ENCODE data around the gene AADAC.
"Not testable (repeated sequence)": the region's sequence is repeated elsewhere in the genome, so short reads cannot be mapped to it uniquely, and the experiment has no call there.

AADAC gene, protein sequence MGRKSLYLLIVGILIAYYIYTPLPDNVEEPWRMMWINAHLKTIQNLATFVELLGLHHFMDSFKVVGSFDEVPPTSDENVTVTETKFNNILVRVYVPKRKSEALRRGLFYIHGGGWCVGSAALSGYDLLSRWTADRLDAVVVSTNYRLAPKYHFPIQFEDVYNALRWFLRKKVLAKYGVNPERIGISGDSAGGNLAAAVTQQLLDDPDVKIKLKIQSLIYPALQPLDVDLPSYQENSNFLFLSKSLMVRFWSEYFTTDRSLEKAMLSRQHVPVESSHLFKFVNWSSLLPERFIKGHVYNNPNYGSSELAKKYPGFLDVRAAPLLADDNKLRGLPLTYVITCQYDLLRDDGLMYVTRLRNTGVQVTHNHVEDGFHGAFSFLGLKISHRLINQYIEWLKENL
- total RNA-seq, result 0 reads per million in 3 donors

DNA sequence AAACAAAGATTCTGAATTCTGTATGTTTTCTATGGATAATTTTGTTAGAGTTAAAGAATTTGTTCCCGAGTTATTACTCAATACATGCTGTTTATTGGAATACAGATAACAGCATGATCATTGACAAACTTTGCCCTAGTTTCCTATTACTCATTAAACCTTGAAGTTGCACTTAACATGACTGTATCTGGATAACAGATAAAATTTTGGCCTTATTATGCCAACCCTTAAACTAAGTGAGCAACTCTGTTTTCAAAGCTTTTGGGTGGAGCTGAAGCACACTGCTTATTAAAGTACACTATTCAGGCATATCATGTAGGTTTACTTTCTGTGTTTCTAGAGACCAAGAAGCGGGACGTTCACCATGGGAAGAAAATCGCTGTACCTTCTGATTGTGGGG, at the start of gene AADAC:
TSS of gene AADAC (plus strand) at position 318 of the 400 bp plus-strand sequence. CDS start at position 365, 47 bp downstream.
- Histone ChIP-seq H3K4me1 (ENCODE audit: control insufficient read depth, insufficient read depth, low read length, poor library complexity, severe bottlenecking) (no peaks in the 10 kb centered on the region), H3K36me3 (ENCODE audit: control insufficient read depth, insufficient read depth, low read length) (no peaks in the 10 kb centered on the region), H3K27me3 (replicated peaks; ENCODE audit: control insufficient read depth, insufficient read depth, low read length, poor library complexity, severe bottlenecking) (no peaks in the 10 kb centered on the region), H3K4me3 (ENCODE audit: insufficient read depth, low read depth, low read length, poor library complexity, severe bottlenecking) (no peak within 1 kb of the TSS), H3K27ac (ENCODE audit: insufficient read depth, low read length, poor library complexity, severe bottlenecking) (no peak within 1 kb of the TSS), H3K9me3 (ENCODE audit: control insufficient read depth, low read length) (no peaks in the 10 kb centered on the region)
- DNase-seq, result no peak

DNA sequence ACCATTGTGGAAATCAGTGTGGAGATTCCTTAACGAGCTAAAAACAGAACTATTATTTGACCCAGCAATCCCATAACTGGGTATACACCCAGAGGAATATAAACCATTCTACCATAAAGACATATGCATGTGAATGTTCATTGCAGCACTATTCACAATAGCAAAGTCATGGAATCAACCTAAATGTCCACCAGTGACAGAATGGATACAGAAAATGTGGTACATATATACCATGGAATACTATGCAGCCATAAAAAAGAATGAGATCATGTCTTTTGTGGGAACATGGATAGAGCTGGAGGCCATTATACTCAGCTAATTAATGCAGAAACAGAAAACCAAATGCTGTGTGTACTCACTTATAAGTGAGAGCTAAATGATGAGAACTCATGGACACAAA, 49.2 kb upstream of the AADAC start:
- not testable (repeated sequence) for H3K27ac ChIP-seq (ENCODE audit: insufficient read depth, low read length, poor library complexity, severe bottlenecking); H3K9me3 ChIP-seq (ENCODE audit: control insufficient read depth, low read length); H3K27me3 ChIP-seq (replicated peaks; ENCODE audit: control insufficient read depth, insufficient read depth, low read length, poor library complexity, severe bottlenecking); H3K4me1 ChIP-seq (ENCODE audit: control insufficient read depth, insufficient read depth, low read length, poor library complexity, severe bottlenecking); H3K36me3 ChIP-seq (ENCODE audit: control insufficient read depth, insufficient read depth, low read length); H3K4me3 ChIP-seq (ENCODE audit: insufficient read depth, low read depth, low read length, poor library complexity, severe bottlenecking); DNase-seq

DNA sequence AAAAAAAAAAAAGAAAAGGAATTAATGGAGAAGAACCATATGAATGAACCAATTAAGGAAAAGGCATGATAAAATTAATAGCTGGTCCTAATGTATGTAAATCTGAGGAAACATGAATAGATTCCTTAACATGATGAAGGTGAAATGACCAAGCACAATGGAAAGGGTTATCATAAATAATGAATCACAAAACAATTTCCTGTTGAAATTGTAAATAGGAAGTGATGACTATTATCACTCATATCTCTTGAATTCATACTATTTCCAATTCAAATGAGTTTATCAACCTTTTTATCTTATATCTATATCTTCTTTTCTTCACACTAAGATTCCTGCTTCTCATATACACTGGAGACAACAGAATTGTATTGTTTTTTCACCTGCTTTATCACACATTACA, 48.2 kb upstream of the AADAC start:
- H3K27ac ChIP-seq (ENCODE audit: insufficient read depth, low read length, poor library complexity, severe bottlenecking), result no peak overlapping the region
- H3K9me3 ChIP-seq (ENCODE audit: control insufficient read depth, low read length), result no peaks in the 10 kb centered on the region
- no peaks in the 10 kb centered on the region for H3K36me3 ChIP-seq (ENCODE audit: control insufficient read depth, insufficient read depth, low read length)
- H3K27me3 ChIP-seq (replicated peaks; ENCODE audit: control insufficient read depth, insufficient read depth, low read length, poor library complexity, severe bottlenecking), result no peaks in the 10 kb centered on the region
- no peak for DNase-seq
- no peak overlapping the region for H3K4me3 ChIP-seq (ENCODE audit: insufficient read depth, low read depth, low read length, poor library complexity, severe bottlenecking)
- H3K4me1 ChIP-seq (ENCODE audit: control insufficient read depth, insufficient read depth, low read length, poor library complexity, severe bottlenecking), result no peaks in the 10 kb centered on the region

DNA sequence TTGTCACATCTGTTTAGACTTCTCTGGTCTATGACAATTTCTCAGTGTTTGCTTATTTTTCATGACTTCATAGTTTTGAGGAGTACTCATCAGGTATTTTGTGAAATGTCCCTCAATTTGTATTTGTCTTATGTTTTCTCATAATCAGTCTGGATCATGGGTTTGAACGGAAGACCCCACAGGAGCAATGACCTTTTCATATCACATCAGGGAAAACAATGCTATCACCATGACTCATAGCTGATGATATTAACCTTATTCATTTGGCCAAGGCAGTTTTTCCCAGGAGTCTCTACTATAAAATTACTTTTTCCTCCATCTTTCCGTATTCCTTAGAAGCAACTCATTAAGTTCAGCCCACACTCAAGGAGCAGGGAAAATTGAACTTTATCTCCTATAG, 47.5 kb upstream of the AADAC start:
- no peak overlapping the region for H3K4me3 ChIP-seq (ENCODE audit: insufficient read depth, low read depth, low read length, poor library complexity, severe bottlenecking)

DNA sequence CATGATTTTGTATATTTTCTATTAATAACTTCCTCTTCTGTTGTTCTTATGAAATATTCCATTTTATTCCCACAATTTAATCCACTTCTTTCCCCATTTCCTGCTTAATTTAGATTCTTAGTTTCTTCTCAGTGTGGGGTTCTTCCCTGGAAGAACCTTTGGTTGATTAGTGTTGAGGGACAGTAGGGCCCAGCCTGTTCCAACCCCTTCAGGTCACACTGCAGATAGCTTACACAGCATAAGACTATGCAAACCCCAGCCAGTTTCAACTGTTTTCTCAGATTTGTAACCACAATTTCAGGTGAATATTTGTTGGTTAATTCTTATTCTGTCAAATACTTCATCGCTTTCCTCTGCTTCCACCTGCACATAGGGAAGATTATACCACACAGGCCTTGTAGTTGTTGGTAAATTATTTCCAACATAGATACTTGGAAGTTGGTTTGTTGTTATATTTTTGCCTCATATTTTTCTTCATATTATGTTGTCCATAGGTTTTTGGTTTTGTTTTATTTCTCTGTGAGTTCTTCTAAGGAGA, 45.5 kb upstream of the AADAC start:
- no peaks in the 10 kb centered on the region for H3K36me3 ChIP-seq (ENCODE audit: control insufficient read depth, insufficient read depth, low read length)
- no peaks in the 10 kb centered on the region for H3K27me3 ChIP-seq (replicated peaks; ENCODE audit: control insufficient read depth, insufficient read depth, low read length, poor library complexity, severe bottlenecking)
- no peaks in the 10 kb centered on the region for H3K9me3 ChIP-seq (ENCODE audit: control insufficient read depth, low read length)
- no peaks in the 10 kb centered on the region for H3K4me1 ChIP-seq (ENCODE audit: control insufficient read depth, insufficient read depth, low read length, poor library complexity, severe bottlenecking)
- H3K27ac ChIP-seq (ENCODE audit: insufficient read depth, low read length, poor library complexity, severe bottlenecking), result no peak overlapping the region
- no peak overlapping the region for H3K4me3 ChIP-seq (ENCODE audit: insufficient read depth, low read depth, low read length, poor library complexity, severe bottlenecking)
- DNase-seq, result no peak

More for the DNA sequence above, 47.5 kb upstream of the AADAC start:
- no peak for DNase-seq
- Histone ChIP-seq H3K4me1 (ENCODE audit: control insufficient read depth, insufficient read depth, low read length, poor library complexity, severe bottlenecking) (no peaks in the 10 kb centered on the region), H3K36me3 (ENCODE audit: control insufficient read depth, insufficient read depth, low read length) (no peaks in the 10 kb centered on the region), H3K27ac (ENCODE audit: insufficient read depth, low read length, poor library complexity, severe bottlenecking) (no peak overlapping the region), H3K9me3 (ENCODE audit: control insufficient read depth, low read length) (no peaks in the 10 kb centered on the region), H3K27me3 (replicated peaks; ENCODE audit: control insufficient read depth, insufficient read depth, low read length, poor library complexity, severe bottlenecking) (no peaks in the 10 kb centered on the region)

DNA sequence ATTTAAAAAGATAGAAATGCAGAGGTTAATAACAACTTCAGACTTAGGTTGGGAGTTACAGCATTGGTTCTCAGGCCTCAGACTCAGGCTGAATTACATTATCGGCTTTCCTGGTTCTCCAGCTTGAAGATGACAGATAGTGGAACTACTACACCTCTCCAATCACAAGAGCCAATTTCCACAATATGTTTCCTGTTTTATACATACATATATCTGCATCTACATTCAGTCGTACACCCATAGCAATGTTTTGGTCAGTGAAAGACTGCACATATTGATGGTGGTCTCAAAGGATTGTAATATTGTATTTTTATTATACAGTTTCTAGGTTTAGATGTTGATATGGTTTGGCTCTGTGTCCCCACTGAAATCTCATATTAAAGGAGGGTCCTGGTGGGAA, 44.7 kb upstream of the AADAC start:
- Histone ChIP-seq H3K9me3 (ENCODE audit: control insufficient read depth, low read length) (no peaks in the 10 kb centered on the region), H3K27me3 (replicated peaks; ENCODE audit: control insufficient read depth, insufficient read depth, low read length, poor library complexity, severe bottlenecking) (no peaks in the 10 kb centered on the region), H3K4me3 (ENCODE audit: insufficient read depth, low read depth, low read length, poor library complexity, severe bottlenecking) (no peak overlapping the region), H3K36me3 (ENCODE audit: control insufficient read depth, insufficient read depth, low read length) (no peaks in the 10 kb centered on the region), H3K27ac (ENCODE audit: insufficient read depth, low read length, poor library complexity, severe bottlenecking) (no peak overlapping the region), H3K4me1 (ENCODE audit: control insufficient read depth, insufficient read depth, low read length, poor library complexity, severe bottlenecking) (no peaks in the 10 kb centered on the region)
- DNase-seq, result no peak

DNA sequence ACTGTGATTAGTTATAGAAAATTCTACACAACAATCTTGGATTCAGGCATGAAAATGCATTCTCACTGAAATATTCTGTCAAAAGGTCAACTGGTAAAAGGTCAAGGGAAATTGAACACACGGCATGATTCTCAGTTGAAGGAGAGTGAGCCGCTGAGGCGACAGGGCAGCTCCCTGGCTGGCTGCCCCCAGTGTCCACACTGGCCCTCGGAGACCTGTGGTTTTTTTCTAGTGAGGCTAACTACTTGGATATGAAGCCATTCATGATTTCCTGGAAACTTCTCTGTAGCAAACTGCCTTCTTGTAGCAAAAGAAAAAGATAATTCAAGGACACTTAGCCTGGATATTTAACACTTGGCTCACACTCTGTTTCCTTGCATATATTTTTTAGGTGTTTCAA, 43.0 kb upstream of the AADAC start:
- Histone ChIP-seq H3K4me3 (ENCODE audit: insufficient read depth, low read depth, low read length, poor library complexity, severe bottlenecking) (no peak overlapping the region), H3K27ac (ENCODE audit: insufficient read depth, low read length, poor library complexity, severe bottlenecking) (no peak overlapping the region), H3K4me1 (ENCODE audit: control insufficient read depth, insufficient read depth, low read length, poor library complexity, severe bottlenecking) (no peaks in the 10 kb centered on the region), H3K27me3 (replicated peaks; ENCODE audit: control insufficient read depth, insufficient read depth, low read length, poor library complexity, severe bottlenecking) (no peaks in the 10 kb centered on the region), H3K36me3 (ENCODE audit: control insufficient read depth, insufficient read depth, low read length) (no peaks in the 10 kb centered on the region), H3K9me3 (ENCODE audit: control insufficient read depth, low read length) (no peaks in the 10 kb centered on the region)
- DNase-seq, result no peak

DNA sequence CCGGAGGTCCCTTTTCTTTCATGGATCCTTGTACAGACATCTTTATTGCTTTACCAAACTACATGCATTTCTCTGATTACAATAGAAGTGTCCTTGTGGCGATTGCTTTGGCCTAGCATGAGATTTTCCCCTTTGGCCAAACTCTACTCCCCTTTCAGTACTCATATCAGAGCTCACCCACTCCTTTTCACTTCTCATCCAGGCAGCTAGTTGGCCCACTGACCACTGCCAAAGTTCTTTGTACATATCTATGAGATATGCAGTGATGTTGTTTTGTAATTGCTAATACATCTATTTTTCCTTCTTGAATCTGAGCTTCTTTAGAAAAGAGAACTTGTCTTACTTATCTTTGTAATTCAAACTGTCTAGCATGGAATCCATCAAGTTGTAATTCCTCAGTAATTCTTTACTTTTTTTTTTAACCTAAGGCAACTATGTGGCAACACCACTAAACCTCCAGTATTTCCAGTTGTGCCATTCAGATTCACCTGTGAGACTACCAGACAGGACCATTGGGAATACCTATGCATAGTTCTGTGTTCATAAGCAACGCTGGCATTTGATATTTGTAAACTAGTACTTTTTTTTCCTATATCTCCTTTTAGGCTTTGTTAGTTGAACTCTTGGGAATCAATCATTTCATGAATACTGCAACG, 41.0 kb upstream of the AADAC start:
- no peak overlapping the region for H3K4me3 ChIP-seq (ENCODE audit: insufficient read depth, low read depth, low read length, poor library complexity, severe bottlenecking)
- no peaks in the 10 kb centered on the region for H3K27me3 ChIP-seq (replicated peaks; ENCODE audit: control insufficient read depth, insufficient read depth, low read length, poor library complexity, severe bottlenecking)
- no peaks in the 10 kb centered on the region for H3K36me3 ChIP-seq (ENCODE audit: control insufficient read depth, insufficient read depth, low read length)
- no peaks in the 10 kb centered on the region for H3K4me1 ChIP-seq (ENCODE audit: control insufficient read depth, insufficient read depth, low read length, poor library complexity, severe bottlenecking)
- H3K27ac ChIP-seq (ENCODE audit: insufficient read depth, low read length, poor library complexity, severe bottlenecking), result no peak overlapping the region
- DNase-seq, result no peak
- no peaks in the 10 kb centered on the region for H3K9me3 ChIP-seq (ENCODE audit: control insufficient read depth, low read length)

DNA sequence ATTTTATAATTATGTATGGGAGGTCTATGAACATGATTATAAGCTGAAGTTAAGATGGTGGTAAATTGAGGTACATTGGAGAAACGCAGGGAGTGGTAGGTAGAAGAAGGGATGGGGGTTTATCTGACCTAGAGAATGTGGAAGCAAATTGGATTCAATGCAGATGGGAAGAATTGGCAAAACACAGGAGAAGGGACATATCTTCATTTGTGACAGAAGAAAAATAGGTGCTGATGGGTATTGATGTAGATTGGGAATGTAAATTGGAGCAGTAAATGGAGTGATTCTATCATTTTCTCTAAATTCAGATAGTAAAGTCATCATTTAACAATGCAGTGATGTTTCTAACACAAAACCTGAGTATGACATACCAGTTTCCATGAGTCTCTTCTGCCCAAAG, 39.7 kb upstream of the AADAC start:
- H3K9me3 ChIP-seq (ENCODE audit: control insufficient read depth, low read length), result no peaks in the 10 kb centered on the region
- no peaks in the 10 kb centered on the region for H3K4me1 ChIP-seq (ENCODE audit: control insufficient read depth, insufficient read depth, low read length, poor library complexity, severe bottlenecking)
- no peak overlapping the region for H3K27ac ChIP-seq (ENCODE audit: insufficient read depth, low read length, poor library complexity, severe bottlenecking)
- no peak for DNase-seq
- no peaks in the 10 kb centered on the region for H3K36me3 ChIP-seq (ENCODE audit: control insufficient read depth, insufficient read depth, low read length)
- no peak overlapping the region for H3K4me3 ChIP-seq (ENCODE audit: insufficient read depth, low read depth, low read length, poor library complexity, severe bottlenecking)
- H3K27me3 ChIP-seq (replicated peaks; ENCODE audit: control insufficient read depth, insufficient read depth, low read length, poor library complexity, severe bottlenecking), result no peaks in the 10 kb centered on the region

DNA sequence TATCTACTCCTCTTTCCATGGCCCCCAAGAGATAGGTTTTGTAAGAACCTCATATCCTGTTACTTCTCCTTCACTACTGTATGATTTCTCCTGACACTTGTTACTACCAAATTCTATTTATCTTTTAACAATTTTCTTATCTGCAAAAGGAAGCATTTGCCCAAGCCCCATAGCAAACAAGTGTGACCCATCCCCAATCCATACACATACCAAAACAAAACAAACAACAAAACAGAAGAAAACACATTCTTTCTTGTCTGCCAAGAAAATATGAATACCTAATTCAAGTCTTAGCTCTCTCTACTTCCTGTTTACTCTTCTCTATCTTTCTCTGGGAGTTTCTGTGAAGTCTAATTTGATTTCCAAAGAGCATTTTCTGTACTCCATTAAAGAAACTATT, 39.0 kb upstream of the AADAC start:
- Histone ChIP-seq H3K9me3 (ENCODE audit: control insufficient read depth, low read length) (no peaks in the 10 kb centered on the region), H3K4me1 (ENCODE audit: control insufficient read depth, insufficient read depth, low read length, poor library complexity, severe bottlenecking) (no peaks in the 10 kb centered on the region), H3K36me3 (ENCODE audit: control insufficient read depth, insufficient read depth, low read length) (no peaks in the 10 kb centered on the region), H3K27me3 (replicated peaks; ENCODE audit: control insufficient read depth, insufficient read depth, low read length, poor library complexity, severe bottlenecking) (no peaks in the 10 kb centered on the region), H3K27ac (ENCODE audit: insufficient read depth, low read length, poor library complexity, severe bottlenecking) (no peak overlapping the region), H3K4me3 (ENCODE audit: insufficient read depth, low read depth, low read length, poor library complexity, severe bottlenecking) (no peak overlapping the region)
- DNase-seq, result no peak
